ENCODE data around the gene LRFN3.
A peak's percentile ranks its signal among the peaks of the same experiment; 100 is the strongest.

Gene LRFN3

GRCh38 chr19:35932291-35932936, 3.8 kb upstream of the LRFN3 start:
- no peak for TF ChIP-seq CTCF (IDR thresholded peaks at IDR 0.05; ENCODE audit: low read depth, low read length)
- H3K4me3 ChIP-seq (ENCODE audit: low read depth, low read length) = no peak overlapping the region

- TF ChIP-seq CTCF (IDR thresholded peaks at IDR 0.05; ENCODE audit: low read depth, low read length) = no peak
These were observed 629 bp downstream of the LRFN3 start for GRCh38 chr19:35936738-35937268.

GRCh38 chr19:35937345-35938281, 1.4 kb downstream of the LRFN3 start:
- peak overlapping the region; percentile 67 for H3K4me3 ChIP-seq (ENCODE audit: low read depth, low read length)
- no peak for TF ChIP-seq CTCF (IDR thresholded peaks at IDR 0.05; ENCODE audit: low read depth, low read length)

More at GRCh38 chr19:35936738-35937268, 629 bp downstream of the LRFN3 start:
- H3K4me3 ChIP-seq (ENCODE audit: low read depth, low read length) = peak overlapping the region; percentile 67

- H3K4me3 ChIP-seq (ENCODE audit: low read depth, low read length) = no peak overlapping the region
- TF ChIP-seq CTCF (IDR thresholded peaks at IDR 0.05; ENCODE audit: low read depth, low read length) = no peak
These were observed 2.4 kb downstream of the LRFN3 start for GRCh38 chr19:35938282-35939224.

GRCh38 chr19:35939307-35940077, 3.3 kb downstream of the LRFN3 start:
- no peak overlapping the region for H3K4me3 ChIP-seq (ENCODE audit: low read depth, low read length)
- no peak for TF ChIP-seq CTCF (IDR thresholded peaks at IDR 0.05; ENCODE audit: low read depth, low read length)

- no peak overlapping the region for H3K4me3 ChIP-seq (ENCODE audit: low read depth, low read length)
These were observed 4.1 kb downstream of the LRFN3 start for GRCh38 chr19:35940078-35940775.

More at GRCh38 chr19:35940078-35940775, 4.1 kb downstream of the LRFN3 start:
- TF ChIP-seq CTCF (IDR thresholded peaks at IDR 0.05; ENCODE audit: low read depth, low read length) = no peak
